ENCODE measurements around the gene RALBP1. TPM values are rescaled to one million over a fixed set of nuclear protein-coding genes. Genes with fewer than 3 reads are reported as not detected.
A peak's percentile ranks its signal among the peaks of the same experiment; 100 is the strongest.

The RALBP1 gene
- total RNA-seq, 1 donor from 2014 or later: 66.2 TPM

- DNase-seq: no peak
These were observed 75.1 kb downstream of the RALBP1 start for GRCh38 chr18:9550429-9550828.

GRCh38 chr18:9552191-9552590 is 76.9 kb downstream of the RALBP1 start:
- DNase-seq: no peak

- no peak for DNase-seq
These were observed 77.3 kb downstream of the RALBP1 start for GRCh38 chr18:9552616-9553015.

GRCh38 chr18:9557250-9557943 is 82.1 kb downstream of the RALBP1 start:
- no peak for DNase-seq

- DNase-seq: no peak
These were observed 83.2 kb downstream of the RALBP1 start for GRCh38 chr18:9558387-9559064.

GRCh38 chr18:9559253-9559652 is 83.9 kb downstream of the RALBP1 start:
- no peak for DNase-seq

- no peak for DNase-seq
These were observed 86.4 kb downstream of the RALBP1 start for GRCh38 chr18:9561759-9562158.

GRCh38 chr18:9562584-9562983 is 87.3 kb downstream of the RALBP1 start:
- no peak for DNase-seq

- no peak for DNase-seq
These were observed 88.0 kb downstream of the RALBP1 start for GRCh38 chr18:9563331-9563730.

GRCh38 chr18:9565407-9565806 is 90.1 kb downstream of the RALBP1 start:
- DNase-seq: no peak

GRCh38 chr18:9568186-9568585 is 92.9 kb downstream of the RALBP1 start:
- DNase-seq: no peak

- no peak for DNase-seq
These were observed 93.9 kb downstream of the RALBP1 start for GRCh38 chr18:9569178-9569577.

- DNase-seq: no peak
These were observed 94.9 kb downstream of the RALBP1 start for GRCh38 chr18:9570255-9570654.

GRCh38 chr18:9571546-9571945 is 96.2 kb downstream of the RALBP1 start:
- DNase-seq: no peak

- DNase-seq: no peak
These were observed 99.3 kb downstream of the RALBP1 start for GRCh38 chr18:9574473-9575115.

- peak; percentile 96 for DNase-seq
These were observed 100.2 kb downstream of the RALBP1 start for GRCh38 chr18:9575558-9575957.

GRCh38 chr18:9577361-9577760 is 102.0 kb downstream of the RALBP1 start:
- DNase-seq: no peak

- DNase-seq: no peak
These were observed 103.0 kb downstream of the RALBP1 start for GRCh38 chr18:9578306-9578705.

- DNase-seq: no peak
These were observed 106.4 kb downstream of the RALBP1 start for GRCh38 chr18:9581667-9582066.

GRCh38 chr18:9586814-9587213 is 111.5 kb downstream of the RALBP1 start:
- no peak for DNase-seq
